ENCODE results near the gene OR6P1. TPM values are rescaled to one million over a fixed set of nuclear protein-coding genes. Genes with fewer than 3 reads are reported as not detected.

The OR6P1 gene
- total and polyA plus RNA-seq, 2 donors (not counting 1 experiment from before 2014, with no cell fraction given) = not detected

DNA sequence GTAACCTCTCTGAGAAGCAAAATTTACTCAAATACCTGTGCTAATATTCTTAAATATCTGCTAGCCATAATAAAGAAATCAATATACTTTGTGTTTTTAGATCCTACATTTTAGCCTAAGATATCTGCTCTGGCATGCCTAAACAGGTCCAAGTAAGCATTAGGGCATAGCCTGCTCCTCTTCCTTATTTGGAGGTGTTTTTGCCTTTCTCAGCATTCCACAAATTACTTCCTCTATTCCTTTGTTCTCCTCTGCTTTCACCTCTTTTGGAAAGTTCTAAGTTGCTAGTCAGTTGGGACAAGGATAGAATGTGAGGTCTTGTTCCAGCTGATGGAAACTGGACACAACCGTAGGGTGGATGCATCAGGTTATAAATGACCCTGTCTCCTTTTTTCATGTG lies 16.6 kb upstream of the OR6P1 start:
- Histone ChIP-seq H3K79me2 (ENCODE audit: control insufficient read depth, insufficient read depth, low read length) (no peaks in the 10 kb centered on the region), H3K36me3 (ENCODE audit: control insufficient read depth, insufficient read depth, low read length) (no peaks in the 10 kb centered on the region), H2AFZ (ENCODE audit: low read length) (no peak overlapping the region), H3K4me2 (ENCODE audit: extremely low read depth, insufficient read depth, low read length) (no peak overlapping the region), H3K9ac (ENCODE audit: insufficient read depth, low read length) (no peak overlapping the region), H4K20me1 (ENCODE audit: control insufficient read depth, extremely low read depth, insufficient read depth, low read length) (no peaks in the 10 kb centered on the region), H3K27me3 (ENCODE audit: control insufficient read depth, insufficient read depth, low read length) (no peaks in the 10 kb centered on the region), H3K27ac (ENCODE audit: insufficient read depth, low read length) (no peak overlapping the region), H3K4me1 (ENCODE audit: control insufficient read depth, extremely low read depth, insufficient read depth, low read length) (no peaks in the 10 kb centered on the region), H3K9me3 (ENCODE audit: control insufficient read depth, insufficient read depth, low read depth, low read length) (no peaks in the 10 kb centered on the region), H3K4me3 (replicated peaks in 1 of 4; ENCODE audit: control extremely low read depth in 1 of 4, insufficient read depth in 1 of 4, low read depth in 3 of 4, low read length in 4 of 4) (no peak overlapping the region)
- DNase-seq (ENCODE audit: low read depth in 2 of 2) = no peak
- no peak for TF ChIP-seq EZH2 (IDR thresholded peaks at IDR 0.05; ENCODE audit: low read length, missing control alignments)
- TF ChIP-seq, protein P1, sequence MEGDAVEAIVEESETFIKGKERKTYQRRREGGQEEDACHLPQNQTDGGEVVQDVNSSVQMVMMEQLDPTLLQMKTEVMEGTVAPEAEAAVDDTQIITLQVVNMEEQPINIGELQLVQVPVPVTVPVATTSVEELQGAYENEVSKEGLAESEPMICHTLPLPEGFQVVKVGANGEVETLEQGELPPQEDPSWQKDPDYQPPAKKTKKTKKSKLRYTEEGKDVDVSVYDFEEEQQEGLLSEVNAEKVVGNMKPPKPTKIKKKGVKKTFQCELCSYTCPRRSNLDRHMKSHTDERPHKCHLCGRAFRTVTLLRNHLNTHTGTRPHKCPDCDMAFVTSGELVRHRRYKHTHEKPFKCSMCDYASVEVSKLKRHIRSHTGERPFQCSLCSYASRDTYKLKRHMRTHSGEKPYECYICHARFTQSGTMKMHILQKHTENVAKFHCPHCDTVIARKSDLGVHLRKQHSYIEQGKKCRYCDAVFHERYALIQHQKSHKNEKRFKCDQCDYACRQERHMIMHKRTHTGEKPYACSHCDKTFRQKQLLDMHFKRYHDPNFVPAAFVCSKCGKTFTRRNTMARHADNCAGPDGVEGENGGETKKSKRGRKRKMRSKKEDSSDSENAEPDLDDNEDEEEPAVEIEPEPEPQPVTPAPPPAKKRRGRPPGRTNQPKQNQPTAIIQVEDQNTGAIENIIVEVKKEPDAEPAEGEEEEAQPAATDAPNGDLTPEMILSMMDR (conservative IDR thresholded peaks at IDR 0.05 in 1 of 2, IDR thresholded peaks at IDR 0.05 in 1 of 2; ENCODE audit: low read depth in 1 of 2, low read length in 2 of 2) = no peak

DNA sequence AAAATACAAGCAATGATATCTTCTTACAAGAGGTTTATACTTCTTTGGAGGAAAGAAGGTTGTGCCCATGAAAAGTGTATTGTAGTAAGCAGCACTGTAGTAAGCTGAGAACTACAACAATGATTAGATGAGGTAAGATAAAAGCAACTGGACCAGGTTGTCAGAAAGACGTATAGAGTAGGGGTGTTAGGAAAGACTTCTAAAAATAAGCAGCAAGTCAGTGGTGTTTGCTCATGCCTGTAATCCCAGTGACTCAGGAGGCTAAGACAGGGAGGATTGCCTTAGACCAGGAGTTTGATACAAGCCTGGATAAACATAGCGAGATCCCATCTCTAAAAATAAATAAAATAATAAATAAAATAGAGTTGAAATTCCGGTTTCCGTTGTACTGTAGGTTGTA lies 13.6 kb upstream of the OR6P1 start:
- Histone ChIP-seq H3K4me2 (ENCODE audit: extremely low read depth, insufficient read depth, low read length) (no peak overlapping the region), H2AFZ (ENCODE audit: low read length) (no peak overlapping the region)

DNA sequence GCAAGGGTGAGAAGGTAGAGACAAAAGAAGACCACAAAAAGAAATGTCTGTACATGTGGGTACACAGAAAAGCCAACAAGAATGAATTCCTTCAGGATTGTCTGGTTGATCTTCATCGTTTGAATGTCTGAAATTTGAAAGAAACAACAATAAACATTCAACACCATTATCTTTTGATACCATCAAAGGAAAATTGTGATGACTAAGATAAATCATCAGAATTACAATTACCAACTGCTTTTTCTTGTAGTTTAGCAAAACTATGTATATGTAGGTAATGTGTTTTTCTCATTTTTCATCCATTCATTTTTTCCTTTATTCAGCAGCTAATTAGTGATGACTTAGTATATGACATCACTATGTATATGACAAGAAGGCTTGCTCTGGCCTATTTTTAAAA lies 9.4 kb upstream of the OR6P1 start, which contains the start of gene OR10X1:
OR10X1 (minus strand) TSS at position 167 of the 400 bp plus-strand sequence; CDS start at position 167, 0 bp downstream.
- Histone ChIP-seq H3K27ac (ENCODE audit: insufficient read depth, low read length) (no peak within 1 kb of the TSS), H3K9me3 (ENCODE audit: control insufficient read depth, insufficient read depth, low read depth, low read length) (no peaks in the 10 kb centered on the region), H3K4me1 (ENCODE audit: control insufficient read depth, extremely low read depth, insufficient read depth, low read length) (no peaks in the 10 kb centered on the region), H3K4me2 (ENCODE audit: extremely low read depth, insufficient read depth, low read length) (no peak within 1 kb of the TSS), H2AFZ (ENCODE audit: low read length) (no peak within 1 kb of the TSS), H3K27me3 (ENCODE audit: control insufficient read depth, insufficient read depth, low read length) (no peaks in the 10 kb centered on the region), H4K20me1 (ENCODE audit: control insufficient read depth, extremely low read depth, insufficient read depth, low read length) (no peaks in the 10 kb centered on the region), H3K79me2 (ENCODE audit: control insufficient read depth, insufficient read depth, low read length) (no peaks in the 10 kb centered on the region), H3K4me3 (replicated peaks in 1 of 4; ENCODE audit: control extremely low read depth in 1 of 4, insufficient read depth in 1 of 4, low read depth in 3 of 4, low read length in 4 of 4) (no peak within 1 kb of the TSS), H3K9ac (ENCODE audit: insufficient read depth, low read length) (no peak within 1 kb of the TSS), H3K36me3 (ENCODE audit: control insufficient read depth, insufficient read depth, low read length) (no peaks in the 10 kb centered on the region)
- no peak for TF ChIP-seq EZH2 (IDR thresholded peaks at IDR 0.05; ENCODE audit: low read length, missing control alignments)
- TF ChIP-seq, protein P1 (conservative IDR thresholded peaks at IDR 0.05 in 1 of 2, IDR thresholded peaks at IDR 0.05 in 1 of 2; ENCODE audit: low read depth in 1 of 2, low read length in 2 of 2) = no peak
- no peak for DNase-seq (ENCODE audit: low read depth in 2 of 2)

More for the DNA sequence above, 13.6 kb upstream of the OR6P1 start:
- Histone ChIP-seq H3K4me3 (replicated peaks in 1 of 4; ENCODE audit: control extremely low read depth in 1 of 4, insufficient read depth in 1 of 4, low read depth in 3 of 4, low read length in 4 of 4) (no peak overlapping the region), H3K36me3 (ENCODE audit: control insufficient read depth, insufficient read depth, low read length) (no peaks in the 10 kb centered on the region), H3K9me3 (ENCODE audit: control insufficient read depth, insufficient read depth, low read depth, low read length) (no peaks in the 10 kb centered on the region), H3K79me2 (ENCODE audit: control insufficient read depth, insufficient read depth, low read length) (no peaks in the 10 kb centered on the region), H3K4me1 (ENCODE audit: control insufficient read depth, extremely low read depth, insufficient read depth, low read length) (no peaks in the 10 kb centered on the region), H3K27me3 (ENCODE audit: control insufficient read depth, insufficient read depth, low read length) (no peaks in the 10 kb centered on the region), H4K20me1 (ENCODE audit: control insufficient read depth, extremely low read depth, insufficient read depth, low read length) (no peaks in the 10 kb centered on the region), H3K9ac (ENCODE audit: insufficient read depth, low read length) (no peak overlapping the region), H3K27ac (ENCODE audit: insufficient read depth, low read length) (no peak overlapping the region)
- DNase-seq (ENCODE audit: low read depth in 2 of 2) = no peak
- TF ChIP-seq, protein P1 (conservative IDR thresholded peaks at IDR 0.05 in 1 of 2, IDR thresholded peaks at IDR 0.05 in 1 of 2; ENCODE audit: low read depth in 1 of 2, low read length in 2 of 2) = no peak
- TF ChIP-seq EZH2 (IDR thresholded peaks at IDR 0.05; ENCODE audit: low read length, missing control alignments) = no peak
